Stimulated activated CD4-positive, alpha-beta T cell treated with anti-CD3 and anti-CD28 coated beads, Interleukin-12 subunit alpha, Interleukin-12 subunit beta, amount 100 ng/mL, for 4 hours (primary cell): ENCODE results near the gene TTLL8.

Source experiments
- DNase-seq: peaks from one replicate; pipeline ENCODE4 v3.0.0-alpha.2; 2020

Gene TTLL8

DNA sequence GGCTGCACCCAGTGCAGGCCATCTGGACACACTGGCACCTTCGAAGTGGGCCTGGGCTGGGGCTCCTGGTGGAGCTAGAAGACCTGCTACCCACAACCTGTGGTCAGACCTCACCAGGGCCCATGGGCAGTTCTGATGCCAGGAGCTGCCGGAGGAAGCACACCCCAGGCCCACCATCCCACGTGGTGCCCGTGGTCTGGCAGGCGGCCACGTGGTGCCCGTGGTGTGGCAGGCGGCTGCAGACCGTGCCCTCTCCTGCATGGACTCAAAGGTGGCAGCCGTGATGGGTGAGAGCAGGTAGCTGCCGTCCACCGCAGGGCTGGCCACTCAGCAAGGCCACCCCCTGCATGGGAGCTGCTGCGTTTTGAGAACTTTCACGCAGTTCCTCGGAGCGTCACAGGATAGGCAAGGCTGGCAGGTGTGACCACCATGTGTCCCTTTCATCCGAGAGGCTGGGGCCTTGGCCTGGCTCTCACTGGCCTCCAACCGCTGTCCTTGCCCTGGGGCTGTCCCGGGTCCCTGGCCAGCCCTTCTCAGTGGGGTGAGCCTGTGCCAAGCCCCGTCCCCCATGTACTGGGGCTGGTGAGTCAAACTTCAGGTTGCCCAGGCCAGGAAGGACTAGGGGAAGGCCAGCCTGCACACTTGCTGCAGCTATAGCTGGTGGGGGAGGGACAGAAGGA, 41.6 kb downstream of the TTLL8 start:
- DNase-seq: no peak

DNA sequence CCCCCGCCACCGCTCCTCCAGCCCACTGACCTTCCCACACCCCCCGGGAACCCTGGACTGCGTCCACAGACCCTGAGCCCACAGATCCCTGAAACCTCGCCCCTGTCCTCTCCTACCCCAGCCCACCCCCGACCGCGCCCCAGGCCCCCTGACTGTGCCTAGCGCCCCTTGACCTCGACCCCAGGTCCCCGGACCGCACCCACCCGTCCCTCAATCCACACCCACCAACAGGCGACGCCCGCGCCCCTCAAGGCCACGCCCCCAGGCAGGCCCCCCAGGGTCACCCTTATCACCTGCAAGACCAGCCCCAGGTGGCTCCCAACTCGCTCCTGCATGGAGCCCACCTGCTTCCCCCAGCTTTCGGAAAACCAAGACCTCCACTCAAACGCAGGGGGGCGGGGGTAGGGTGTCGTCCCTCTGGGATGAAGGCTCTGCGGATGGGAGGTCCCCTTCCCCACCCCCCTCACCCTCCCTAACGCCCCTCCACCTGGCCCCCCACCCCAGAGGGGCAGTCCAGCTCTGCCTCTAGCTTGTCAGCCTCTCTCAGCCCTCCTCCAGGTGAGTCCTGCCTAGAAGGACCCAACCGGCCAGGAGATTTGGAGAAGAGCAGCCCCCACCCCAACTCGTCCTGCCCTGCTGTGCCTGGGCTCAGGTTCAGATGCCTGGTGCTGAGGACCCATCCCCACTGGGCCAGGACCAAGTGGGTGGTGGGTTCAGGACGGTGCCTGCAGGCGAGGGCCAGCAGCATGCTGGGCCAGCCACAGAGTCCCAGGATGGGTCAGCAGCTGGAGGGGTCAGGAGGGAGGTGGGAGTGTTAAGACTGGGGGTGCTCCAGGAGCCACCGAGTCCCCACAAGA, 42.4 kb downstream of the TTLL8 start:
- DNase-seq: no peak

GRCh38 chr22:50014655-50015401, 43.3 kb downstream of the TTLL8 start:
- DNase-seq: no peak

DNA sequence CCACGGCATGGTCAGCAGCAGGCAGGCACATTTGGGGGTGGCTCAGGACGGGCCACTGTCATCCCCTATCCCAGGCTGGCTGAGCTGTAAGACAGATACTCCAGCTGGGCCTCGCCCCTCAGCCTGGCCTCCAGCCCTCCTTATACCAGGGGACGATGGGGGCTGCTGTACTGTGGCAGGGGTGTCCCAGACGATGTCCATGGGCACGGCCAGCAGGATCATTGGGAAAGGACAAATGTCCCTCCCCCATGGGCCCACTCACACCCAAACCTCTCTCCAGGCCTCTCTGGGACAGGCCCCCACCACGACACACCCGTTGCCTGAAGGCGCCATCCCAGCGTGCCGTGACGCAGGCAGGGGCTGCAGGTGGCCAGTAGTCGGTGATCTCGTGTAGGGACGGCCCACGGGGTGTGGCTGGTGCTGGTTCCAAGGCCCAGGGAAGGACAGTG, 44.0 kb downstream of the TTLL8 start:
- DNase-seq: no peak

DNA sequence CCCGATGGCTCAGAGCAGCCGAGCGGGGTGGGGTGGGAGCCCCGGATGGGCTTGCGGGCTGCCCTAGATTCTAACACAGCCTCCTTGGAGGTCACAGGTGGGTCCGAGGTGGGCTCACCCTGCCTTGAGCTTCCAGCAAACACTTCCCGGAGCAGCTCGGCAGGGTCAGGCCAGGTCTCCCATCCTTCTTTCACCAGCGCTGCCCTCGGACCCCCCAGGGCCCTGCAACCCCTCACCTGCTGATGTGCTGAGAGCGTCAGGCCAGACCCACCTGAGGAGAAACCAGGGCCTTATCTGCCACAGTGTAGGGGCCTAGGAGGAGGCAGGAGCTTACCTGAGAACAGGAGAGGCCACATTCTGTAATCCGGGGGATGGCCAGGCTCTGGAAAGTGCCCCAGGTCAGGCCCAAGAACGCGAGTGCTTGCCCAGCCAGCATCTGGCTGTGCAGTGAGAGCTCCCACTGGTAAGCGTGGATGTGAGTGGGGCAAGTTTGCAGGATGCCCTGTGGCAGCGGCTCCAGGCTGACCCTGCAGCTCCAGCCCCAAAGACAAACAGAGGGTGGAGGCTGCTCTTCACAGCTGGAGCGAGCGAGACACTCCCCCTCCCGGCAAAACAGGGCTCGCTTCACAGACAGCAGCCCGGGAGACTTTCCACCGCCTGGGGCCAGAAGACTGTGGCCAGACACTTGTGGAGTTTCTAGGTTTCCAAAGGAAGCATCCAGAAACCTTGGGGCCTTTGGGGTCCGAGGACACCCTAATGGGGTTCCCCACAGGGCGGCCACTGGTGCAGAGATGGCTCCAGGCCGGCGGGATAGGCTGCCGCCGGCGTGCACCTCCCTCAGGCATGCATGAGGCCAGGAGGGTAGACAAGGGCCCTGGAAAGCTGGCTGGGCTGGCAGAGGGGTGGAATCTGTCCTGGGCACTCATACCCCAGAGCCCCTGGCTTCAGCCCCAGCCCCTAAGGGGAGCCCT, 45.6 kb downstream of the TTLL8 start, which contains the start of gene IL17REL:
Gene IL17REL, minus strand, starts transcription at position 555 of the 971 bp plus-strand sequence. Its CDS starts 119 bp downstream, at position 436.
- DNase-seq: no peak

GRCh38 chr22:50011447-50012210, 46.5 kb downstream of the TTLL8 start:
- DNase-seq: no peak

- DNase-seq: peak; percentile 64
These were observed 47.2 kb downstream of the TTLL8 start for GRCh38 chr22:50010676-50011446.

DNA sequence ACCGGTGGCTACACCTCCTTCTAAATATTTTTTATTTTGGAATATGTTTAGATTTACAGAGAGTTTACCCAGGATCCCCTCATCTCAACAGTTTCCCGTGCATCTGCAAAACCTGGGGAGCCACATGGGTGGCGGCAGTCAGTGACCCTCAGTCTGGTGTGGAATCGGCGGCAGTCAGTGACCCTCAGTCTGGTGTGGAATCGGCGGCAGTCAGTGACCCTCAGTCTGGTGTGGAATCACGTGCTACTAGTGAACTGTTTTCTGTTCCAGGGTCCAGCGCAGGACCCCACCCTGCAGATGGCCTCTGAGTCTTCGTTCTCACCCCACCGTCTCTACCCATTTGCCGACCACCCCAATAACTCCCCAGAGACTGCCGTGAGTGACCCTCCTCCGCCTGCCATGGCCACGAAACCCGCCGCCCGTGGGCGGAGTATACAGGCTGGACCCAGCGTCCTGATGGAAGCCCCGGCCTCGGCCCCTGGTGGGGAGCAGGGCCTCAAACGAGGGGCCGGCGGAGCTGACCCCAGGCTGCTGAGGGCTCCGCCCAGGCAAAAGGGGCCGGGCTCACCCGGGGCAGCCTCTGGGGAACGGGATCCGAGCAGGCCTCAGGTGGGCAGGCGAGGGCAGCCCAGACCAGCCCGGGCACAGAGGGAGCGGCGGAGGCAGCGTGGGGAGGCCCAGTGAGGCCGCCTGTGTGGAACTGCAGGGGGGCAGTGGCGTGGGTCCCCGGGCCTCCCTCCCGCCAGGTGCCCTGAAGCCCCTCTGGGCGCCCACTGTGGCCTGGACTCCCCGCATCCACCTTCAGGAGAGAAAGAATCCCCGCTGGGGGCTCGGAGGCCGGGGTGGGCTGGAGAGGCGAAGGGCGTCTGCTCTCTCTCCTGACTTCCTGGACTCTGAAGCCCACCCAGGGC, 48.1 kb downstream of the TTLL8 start:
- DNase-seq: no peak

DNA sequence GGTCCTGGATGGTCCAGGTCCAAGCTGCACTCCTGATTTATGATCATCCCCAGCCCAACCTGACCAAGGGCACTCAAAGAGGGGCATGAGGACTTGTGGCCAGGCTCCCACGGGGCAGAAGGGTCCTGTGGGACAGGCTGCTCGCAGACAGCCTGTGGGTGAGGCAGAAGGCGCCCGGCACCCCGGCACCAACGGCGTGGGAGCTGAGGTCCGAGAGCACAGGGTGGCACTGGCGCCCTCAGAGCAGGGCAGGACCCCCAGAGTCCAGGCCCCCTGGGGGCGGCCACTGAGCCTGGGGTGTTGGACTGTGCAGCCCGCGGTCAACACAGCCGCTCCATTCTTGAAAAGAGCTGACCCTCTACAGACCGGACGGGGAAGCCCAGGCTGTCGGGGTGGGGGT, 48.8 kb downstream of the TTLL8 start:
- DNase-seq: no peak

DNA sequence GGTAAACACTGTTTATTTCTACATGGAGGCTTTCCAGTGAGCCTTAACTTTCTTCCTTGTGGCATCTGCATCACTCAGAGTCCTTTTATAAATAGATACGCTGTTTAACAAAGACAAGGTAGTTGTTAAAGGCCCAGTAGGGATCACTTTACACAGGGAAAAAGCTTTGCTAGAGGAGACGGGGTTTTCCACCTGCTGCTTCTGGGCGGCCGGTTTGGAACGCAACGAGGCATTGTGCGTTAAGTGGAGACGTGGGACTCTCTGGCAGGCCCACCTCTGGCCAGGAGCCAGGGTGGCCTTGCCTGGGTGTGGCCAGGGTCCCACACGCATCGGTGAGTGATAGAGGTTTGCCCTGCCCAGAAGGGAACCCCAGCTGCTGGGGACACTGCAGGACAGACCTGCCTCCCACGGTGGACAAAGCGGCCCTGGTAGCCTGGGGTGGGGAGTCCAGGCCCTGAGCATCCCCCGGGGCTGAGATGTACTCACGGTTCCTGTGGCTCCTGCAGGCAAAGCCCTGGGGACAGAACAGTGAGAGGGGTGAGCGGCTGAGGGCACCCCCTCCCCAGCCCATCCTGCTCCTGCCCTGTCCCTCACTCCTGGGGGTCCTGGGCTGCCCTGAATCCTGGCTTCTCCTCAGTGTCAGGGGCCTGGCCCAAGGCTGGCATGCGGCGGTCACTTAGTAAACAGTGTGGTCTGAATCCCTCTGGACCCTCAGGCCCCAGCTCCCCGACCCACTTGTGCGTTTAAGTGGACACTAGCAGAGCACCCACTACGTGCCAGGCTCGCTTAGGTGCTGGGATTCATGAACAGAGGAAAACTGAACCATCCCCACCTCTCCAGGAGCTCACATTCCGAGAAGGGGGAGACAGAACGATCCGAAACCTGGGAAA, 49.7 kb downstream of the TTLL8 start:
- DNase-seq: no peak

DNA sequence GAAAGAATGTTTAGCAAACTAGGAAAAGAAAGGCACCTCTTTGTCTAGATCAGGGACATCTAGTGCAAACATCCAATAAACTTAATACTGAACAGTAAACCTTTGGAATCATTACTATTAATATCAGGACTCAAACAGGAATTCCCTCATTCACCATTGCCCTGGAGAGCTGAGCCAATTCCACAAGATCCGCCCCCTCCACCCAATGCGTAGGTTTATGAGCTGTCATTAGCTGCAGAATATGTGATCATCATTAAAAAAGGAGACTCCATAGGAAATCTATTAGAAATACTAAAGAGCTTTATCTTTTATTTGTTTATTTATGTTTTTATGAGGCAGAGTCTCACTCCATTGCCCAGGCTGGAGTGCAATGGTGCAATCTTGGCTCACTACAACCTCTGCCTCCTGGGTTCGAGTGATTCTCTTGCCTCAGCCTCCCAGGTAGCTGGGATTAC, 51.0 kb downstream of the TTLL8 start:
- DNase-seq: no peak

GRCh38 chr22:50004918-50005317, 53.2 kb downstream of the TTLL8 start:
- no peak for DNase-seq

DNA sequence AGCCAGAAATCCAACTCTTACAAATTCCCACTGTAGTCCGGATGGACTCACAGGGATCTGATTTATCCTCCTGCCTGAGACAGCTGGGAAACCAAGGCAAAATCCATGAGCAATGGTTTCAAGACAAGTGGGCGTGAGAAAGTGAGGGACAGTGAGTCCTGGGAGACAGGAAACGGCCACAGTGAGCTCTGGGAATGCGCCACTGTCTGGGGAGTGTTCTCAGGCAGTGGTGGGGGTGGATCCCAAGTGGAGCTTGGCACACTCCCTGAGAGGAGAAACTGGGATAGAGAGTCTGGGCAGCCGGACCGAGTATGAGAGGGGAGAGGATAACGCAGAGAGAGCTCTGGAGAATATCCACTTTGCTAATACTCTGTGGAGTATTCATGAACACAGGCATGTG, 55.3 kb downstream of the TTLL8 start:
- no peak for DNase-seq

GRCh38 chr22:50001388-50002231, 56.5 kb downstream of the TTLL8 start:
- no peak for DNase-seq

- DNase-seq: no peak
These were observed 57.3 kb downstream of the TTLL8 start for GRCh38 chr22:50000587-50001387.

DNA sequence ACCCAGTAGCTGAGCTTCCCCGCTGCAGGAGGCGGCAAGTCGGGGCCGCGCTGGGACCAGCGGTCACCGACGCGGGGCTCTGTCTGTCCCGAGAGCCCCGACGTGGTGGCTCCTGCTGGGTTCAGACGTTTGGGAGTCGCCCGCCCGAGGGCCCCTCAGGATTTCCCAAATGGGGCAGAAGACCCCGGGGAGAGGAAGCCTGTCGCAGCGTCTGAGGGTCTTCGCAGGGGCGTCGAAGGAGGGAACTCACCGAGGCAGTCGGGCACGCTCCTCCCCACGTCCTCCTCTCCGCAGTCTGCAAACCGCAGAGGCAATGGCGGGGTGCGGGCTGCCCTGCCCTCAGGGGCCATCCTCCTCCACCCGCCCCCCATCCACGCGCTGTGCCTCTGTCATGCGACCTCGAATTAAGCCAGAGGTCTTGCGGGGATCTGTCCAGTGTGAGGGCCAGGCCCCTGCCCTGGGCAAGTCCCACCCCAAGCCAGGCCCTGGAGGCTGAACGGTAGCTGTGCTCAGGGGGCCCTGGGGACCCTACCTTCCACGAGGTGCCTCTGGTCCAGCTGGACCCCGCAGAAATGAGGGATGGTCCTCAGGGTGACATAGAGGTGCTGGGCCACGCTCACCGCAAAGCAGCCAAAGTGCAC, 58.0 kb downstream of the TTLL8 start:
- DNase-seq: no peak
